ENCODE measurements around the gene USP10.

The USP10 gene

GRCh38 chr16:84754353-84754856, 54.6 kb downstream of the USP10 start:
- peak; percentile 63 for DNase-seq

- DNase-seq: no peak
Observed at GRCh38 chr16:84754956-84755672, 55.3 kb downstream of the USP10 start.

- DNase-seq: no peak
Observed at GRCh38 chr16:84756830-84757229, 57.0 kb downstream of the USP10 start.

- DNase-seq: no peak
Observed at GRCh38 chr16:84758627-84759026, 58.8 kb downstream of the USP10 start.

GRCh38 chr16:84759061-84759460, 59.3 kb downstream of the USP10 start:
- no peak for DNase-seq

GRCh38 chr16:84759906-84760305, 60.1 kb downstream of the USP10 start:
- no peak for DNase-seq

GRCh38 chr16:84761448-84762368, 61.9 kb downstream of the USP10 start:
- DNase-seq: no peak

GRCh38 chr16:84763164-84763563, 63.4 kb downstream of the USP10 start:
- DNase-seq: no peak

- no peak for DNase-seq
Observed at GRCh38 chr16:84763629-84764028, 63.8 kb downstream of the USP10 start.

- no peak for DNase-seq
Observed at GRCh38 chr16:84764970-84765369, 65.2 kb downstream of the USP10 start.

- DNase-seq: peak; percentile 42
Observed at GRCh38 chr16:84765616-84766580, 66.1 kb downstream of the USP10 start.

- no peak for DNase-seq
Observed at GRCh38 chr16:84766978-84767773, 67.4 kb downstream of the USP10 start.

GRCh38 chr16:84768061-84768807, 68.4 kb downstream of the USP10 start:
- DNase-seq: no peak

- DNase-seq: no peak
Observed at GRCh38 chr16:84768808-84769197, 69.0 kb downstream of the USP10 start.

- DNase-seq: no peak
Observed at GRCh38 chr16:84769416-84769815, 69.6 kb downstream of the USP10 start.

- DNase-seq: no peak
Observed at GRCh38 chr16:84773312-84773711, 73.5 kb downstream of the USP10 start.

GRCh38 chr16:84774810-84775209, 75.0 kb downstream of the USP10 start:
- DNase-seq: no peak

GRCh38 chr16:84775262-84775810, 75.5 kb downstream of the USP10 start:
- no peak for DNase-seq

GRCh38 chr16:84777435-84777834, 77.6 kb downstream of the USP10 start:
- DNase-seq: no peak

- DNase-seq: no peak
Observed at GRCh38 chr16:84778720-84779119, 78.9 kb downstream of the USP10 start.

GRCh38 chr16:84780063-84780462, 80.3 kb downstream of the USP10 start:
- no peak for DNase-seq
